HCT116 (cell line): ENCODE measurements around the gene TYROBP. TPM values are rescaled to one million over a fixed set of nuclear protein-coding genes. Genes with fewer than 3 reads are reported as not detected.

ENCODE experiments used
- ATAC-seq: fragments of 200-7000 bp; cut with Tn5 transposase; 2 replicates; pipeline ENCODE4 v1.9.1; 2020; ENCODE audit warnings: mild to moderate bottlenecking, moderate library complexity
- BruUV-seq: library from RNA; stranded (reverse); fragments of 400-500 nt; replicated peaks from 2 replicates; lab custom pipeline; 2021; lab: Mats Ljungman, UMichigan
- CTCF ChIA-PET: fragments of 300-600 bp; sonication (Branson Sonifier 250); formaldehyde crosslinking; loops from one replicate; lab custom pipeline; 2021; ENCODE audit warnings: antibody characterized with exemption; lab: Charles Lee
- POLR2A ChIA-PET: fragments of 300-600, 350-600 bp; sonication (Branson Sonifier 250); formaldehyde crosslinking; loops from one replicate; lab custom pipeline; 2021; ENCODE audit warnings: antibody characterized with exemption; lab: Charles Lee
- RAD21 ChIA-PET, 2 experiments: fragments of 300-600 bp; sonication (Branson Sonifier 250); formaldehyde crosslinking; loops; one replicate each; lab custom pipeline; 2023; ENCODE audit warnings: low total read pairs in 2 of 2; ENCODE audit not compliant: uncharacterized antibody in 2 of 2, unreplicated experiment in 2 of 2, low non-redundant PET in 1 of 2; lab: Charles Lee
- DNase-seq: peaks from one replicate; pipeline ENCODE4 v3.0.0-alpha.2; 2010; ENCODE audit warnings: low read depth, low spot score
- H2AFZ ChIP-seq: fragments of 200-600 bp; shearing (Covaris generic), sonication (generic); 2 replicates; pipeline ENCODE4 v1.6.1; 2017; ENCODE audit warnings: low read depth, mixed run types, mixed read lengths, antibody characterized with exemption, low read length; ENCODE audit not compliant: poor library complexity, severe bottlenecking
- H3K27ac ChIP-seq: 2 replicates; pipeline ENCODE4 v1.5.1; 2012; ENCODE audit warnings: low read depth, low read length
- H3K27me3 ChIP-seq: fragments of 200-600 bp; sonication (generic); 2 replicates; pipeline ENCODE4 v1.6.1; 2016; ENCODE audit warnings: mixed run types, low read length, mixed read lengths; ENCODE audit not compliant: insufficient read depth
- H3K36me3 ChIP-seq, 2 experiments: fragments of 200-500 bp in 1 of 2; fragments of 200-600 bp in 1 of 2; sonication (Bioruptor generic) in 1 of 2; sonication (generic) in 1 of 2; 2 replicates each; pipeline versions ENCODE4 v1.5.1 to v1.6.1; 2014 to 2016; ENCODE audit warnings: low read length in 2 of 2, inconsistent platforms in 1 of 2, mixed read lengths in 1 of 2, mixed run types in 1 of 2; ENCODE audit not compliant: insufficient read depth in 2 of 2, control insufficient read depth in 1 of 2
- H3K4me1 ChIP-seq, 2 experiments: fragments of 200-600 bp in 1 of 2; sonication (generic) in 1 of 2; 2 replicates each; pipeline versions ENCODE4 v1.5.1 to v1.6.1; 2012 to 2017; ENCODE audit warnings: low read length in 2 of 2, inconsistent platforms in 1 of 2, mild to moderate bottlenecking in 1 of 2, mixed read lengths in 1 of 2, mixed run types in 1 of 2, moderate library complexity in 1 of 2; ENCODE audit not compliant: insufficient read depth in 2 of 2, control insufficient read depth in 1 of 2
- H3K4me2 ChIP-seq: fragments of 200-600 bp; sonication (generic); 2 replicates; pipeline ENCODE4 v1.6.1; 2017; ENCODE audit warnings: mixed run types, low read length, mixed read lengths
- H3K4me3 ChIP-seq, 2 experiments: fragments of 200-600 bp in 1 of 2; sonication (generic) in 1 of 2; replicated peaks in 1 of 2; 2 replicates each; pipeline ENCODE4 v1.5.1; 2011 to 2016; ENCODE audit warnings: low read length in 2 of 2, control low read depth in 1 of 2, low read depth in 1 of 2, mild to moderate bottlenecking in 1 of 2, mixed read lengths in 1 of 2, mixed run types in 1 of 2
- H3K79me2 ChIP-seq: fragments of 200-600 bp; sonication (generic); 2 replicates; pipeline ENCODE4 v1.6.1; 2017; ENCODE audit warnings: mild to moderate bottlenecking, mixed run types, low read length, moderate library complexity, mixed read lengths; ENCODE audit not compliant: insufficient read depth
- H3K9ac ChIP-seq: fragments of 200-600 bp; sonication (generic); 2 replicates; pipeline ENCODE4 v1.6.1; 2016; ENCODE audit warnings: low read length, mixed read lengths
- H3K9me2 ChIP-seq: fragments of 200-600 bp; sonication (generic), shearing (Covaris generic); 2 replicates; pipeline ENCODE4 v1.6.1; 2017; ENCODE audit warnings: mixed run types, mild to moderate bottlenecking, moderate library complexity; ENCODE audit not compliant: insufficient read depth
- H3K9me3 ChIP-seq, 2 experiments: fragments of 200-500 bp in 1 of 2; fragments of 200-600 bp in 1 of 2; sonication (Bioruptor generic) in 1 of 2; sonication (generic) in 1 of 2; 2 replicates each; pipeline ENCODE4 v1.6.1; 2014 to 2017; ENCODE audit warnings: low read length in 2 of 2, mixed read lengths in 2 of 2, inconsistent platforms in 1 of 2, low read depth in 1 of 2, mild to moderate bottlenecking in 1 of 2, mixed run types in 1 of 2, moderate library complexity in 1 of 2; ENCODE audit not compliant: control insufficient read depth in 1 of 2, insufficient read depth in 1 of 2
- H4K20me1 ChIP-seq: fragments of 200-600 bp; sonication (generic), shearing (Covaris generic); 2 replicates; pipeline ENCODE4 v1.6.1; 2017; ENCODE audit warnings: mixed run types, mild to moderate bottlenecking, moderate library complexity; ENCODE audit not compliant: insufficient read depth
- CEBPB ChIP-seq: IDR thresholded peaks from 2 replicates; pipeline ENCODE4 v1.6.1; 2012; ENCODE audit warnings: low read depth
- EGR1 ChIP-seq: IDR thresholded peaks from 2 replicates; pipeline ENCODE4 v1.6.1; 2012; ENCODE audit warnings: low read depth
- FOSL1 ChIP-seq: IDR thresholded peaks from 2 replicates; pipeline ENCODE4 v1.6.1; 2012; ENCODE audit warnings: low read depth
- POLR2A ChIP-seq: IDR thresholded peaks from 2 replicates; pipeline ENCODE4 v1.7.0; 2011; ENCODE audit warnings: borderline replicate concordance; ENCODE audit not compliant: insufficient read depth, insufficient read length; ENCODE audit errors: extremely low read depth
- SP1 ChIP-seq: IDR thresholded peaks from 2 replicates; pipeline ENCODE4 v1.6.1; 2012; ENCODE audit warnings: low read depth
- ZFX ChIP-seq: fragments of 450-650 bp; IDR thresholded peaks from 2 replicates; pipeline ENCODE4 v1.6.1; 2017
- intact Hi-C: fragments of 100-400 bp; cut with micrococcal nuclease; formaldehyde crosslinking; loops from 2 replicates; pipeline ENCODE4 v1.10.0; 2022
- total RNA-seq: library from RNA; stranded (reverse); gene quantifications from one replicate; pipeline ENCODE4 v1.2.1, GENCODE V29; 2021; ENCODE audit not compliant: unreplicated experiment
- TF ChIP-seq, protein P1 (sequence below): IDR thresholded peaks from 2 replicates; pipeline ENCODE4 v1.6.1; 2012
- TF ChIP-seq, protein P2 (sequence below): IDR thresholded peaks from 2 replicates; pipeline ENCODE4 v1.6.1; 2011; ENCODE audit warnings: mild to moderate bottlenecking, low read length, moderate library complexity; ENCODE audit not compliant: insufficient replicate concordance; ENCODE audit errors: extremely low read depth

Gene TYROBP
- total RNA-seq, 1 experiment from 2014 or later = 0.49 TPM

DNA sequence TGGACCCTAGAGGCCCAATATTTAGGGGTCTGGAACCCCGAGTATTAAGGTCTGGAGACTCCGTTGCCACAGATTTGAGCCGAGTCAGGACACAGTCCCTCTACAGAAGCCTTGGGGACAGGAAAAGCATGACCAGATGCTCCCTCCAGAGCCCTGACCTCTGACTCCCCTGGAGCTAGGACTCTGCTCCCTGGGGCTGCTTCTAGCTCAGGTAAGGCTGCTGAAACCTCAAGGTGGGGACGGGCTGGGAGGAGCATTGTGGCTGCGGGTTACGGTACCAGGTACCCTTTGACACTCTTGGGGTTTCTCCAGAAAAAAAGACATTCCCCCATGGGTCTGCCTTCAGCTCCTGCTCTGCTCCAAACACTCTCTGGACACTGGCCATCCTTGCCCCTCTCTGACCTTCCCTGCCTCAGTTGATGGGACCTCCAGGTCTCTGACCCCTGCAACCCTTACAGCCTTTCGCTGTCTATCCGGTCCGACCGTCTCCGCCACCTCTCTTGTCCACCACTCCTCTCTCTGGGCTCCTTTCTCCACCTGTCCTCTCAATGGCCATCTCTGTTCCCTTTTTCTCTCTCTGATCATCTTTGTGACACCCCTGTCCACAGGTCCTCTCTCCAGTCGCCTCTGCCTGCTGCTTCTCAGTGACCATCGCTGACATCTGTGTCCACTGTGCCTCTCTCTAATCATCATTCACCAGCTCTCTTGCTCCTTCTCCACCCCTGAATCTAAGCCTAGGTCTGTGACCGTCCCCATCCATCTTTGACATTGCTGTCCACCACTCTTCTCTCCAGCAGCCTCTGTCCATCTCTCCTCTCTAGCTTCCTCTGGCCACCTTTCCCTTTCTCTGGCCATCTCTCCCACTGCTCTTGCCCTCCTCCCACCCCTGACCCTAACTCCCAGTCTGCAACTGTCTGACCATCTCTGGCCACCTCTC lies 29.5 kb upstream of the TYROBP start:
- Histone ChIP-seq H3K36me3 (no peaks in the 10 kb centered on the region; a peak in 2 of 4 replicates), H3K4me3 (peak overlapping the region; percentile 76 to 84; a peak in 3 of 4 replicates), H3K9me2 (no peaks in the 10 kb centered on the region), H3K27ac (no peak overlapping the region), H4K20me1 (no peaks in the 10 kb centered on the region), H3K79me2 (peaks cover 20% of the 10 kb centered on the region), H3K4me1 (peaks cover 16 to 19% of the 10 kb centered on the region in 2 experiments; a peak in 3 of 4 replicates), H3K4me2 (peak overlapping the region; percentile 97), H3K9me3 (no peaks in the 10 kb centered on the region), H3K9ac (no peak overlapping the region), H3K27me3 (no peaks in the 10 kb centered on the region), H2AFZ (no peak overlapping the region)
- no TSS peak for BruUV-seq
- POLR2A ChIA-PET = no interaction called here
- ATAC-seq (no peak), DNase-seq (no peak)
- intact Hi-C loops = loop anchor here (10.0 kb wide), 1 partner anchor 393 kb away; the partner anchor contains the start of gene TMEM147
- RAD21 ChIA-PET = no interaction called here
- CTCF ChIA-PET = no interaction called here
- TF ChIP-seq SP1 (no peak), CEBPB (no peak), FOSL1 (no peak), POLR2A (no peak), EGR1 (no peak), ZFX (no peak)
- TF ChIP-seq, protein P1, sequence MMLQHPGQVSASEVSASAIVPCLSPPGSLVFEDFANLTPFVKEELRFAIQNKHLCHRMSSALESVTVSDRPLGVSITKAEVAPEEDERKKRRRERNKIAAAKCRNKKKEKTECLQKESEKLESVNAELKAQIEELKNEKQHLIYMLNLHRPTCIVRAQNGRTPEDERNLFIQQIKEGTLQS = no peak
- TF ChIP-seq, protein P2, sequence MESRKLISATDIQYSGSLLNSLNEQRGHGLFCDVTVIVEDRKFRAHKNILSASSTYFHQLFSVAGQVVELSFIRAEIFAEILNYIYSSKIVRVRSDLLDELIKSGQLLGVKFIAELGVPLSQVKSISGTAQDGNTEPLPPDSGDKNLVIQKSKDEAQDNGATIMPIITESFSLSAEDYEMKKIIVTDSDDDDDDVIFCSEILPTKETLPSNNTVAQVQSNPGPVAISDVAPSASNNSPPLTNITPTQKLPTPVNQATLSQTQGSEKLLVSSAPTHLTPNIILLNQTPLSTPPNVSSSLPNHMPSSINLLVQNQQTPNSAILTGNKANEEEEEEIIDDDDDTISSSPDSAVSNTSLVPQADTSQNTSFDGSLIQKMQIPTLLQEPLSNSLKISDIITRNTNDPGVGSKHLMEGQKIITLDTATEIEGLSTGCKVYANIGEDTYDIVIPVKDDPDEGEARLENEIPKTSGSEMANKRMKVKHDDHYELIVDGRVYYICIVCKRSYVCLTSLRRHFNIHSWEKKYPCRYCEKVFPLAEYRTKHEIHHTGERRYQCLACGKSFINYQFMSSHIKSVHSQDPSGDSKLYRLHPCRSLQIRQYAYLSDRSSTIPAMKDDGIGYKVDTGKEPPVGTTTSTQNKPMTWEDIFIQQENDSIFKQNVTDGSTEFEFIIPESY = no peak
